ENCODE data around the gene DGKG. TPM values are rescaled to one million over a fixed set of nuclear protein-coding genes. Genes with fewer than 3 reads are reported as not detected.

DGKG gene
- total RNA-seq, 2 experiments from 2014 or later, result not detected

GRCh38 chr3:186133980-186134379 is 228.1 kb downstream of the DGKG start:
- Histone ChIP-seq H3K4me1 (ENCODE audit: insufficient read depth, low read length) (no peaks in the 10 kb centered on the region), H3K36me3 (ENCODE audit: insufficient read depth, low read length) (no peaks in the 10 kb centered on the region), H3K9me3 (ENCODE audit: control insufficient read depth in 1 of 2, insufficient read depth in 1 of 2, low read length in 2 of 2) (no peaks in the 10 kb centered on the region), H3K27me3 (ENCODE audit: control insufficient read depth in 1 of 2, insufficient read depth in 2 of 2, low read length in 2 of 2) (no peaks in the 10 kb centered on the region), H3K4me3 (ENCODE audit: low read length) (no peak overlapping the region), H3K27ac (ENCODE audit: low read depth in 1 of 2, low read length in 2 of 2) (no peak overlapping the region)
- Mint-ChIP-seq H3K4me3 (no peak overlapping the region), H3K36me3 (ENCODE audit: low read depth) (no peaks in the 10 kb centered on the region), H3K27ac (no peak overlapping the region), H3K4me1 (ENCODE audit: low read depth) (no peaks in the 10 kb centered on the region), H3K9me3 (no peaks in the 10 kb centered on the region), H3K27me3 (peaks cover 11% of the 10 kb centered on the region)
- no peak for ATAC-seq (ENCODE audit: poor library complexity)
- ChIA-PET POLR2A (no interaction called here), CTCF (no interaction called here)
- no peak for TF ChIP-seq CTCF (IDR thresholded peaks at IDR 0.05)
- intact Hi-C loops (cut with DNase I, micrococcal nuclease), result no loop called here
- no peak for DNase-seq

- H3K27me3 ChIP-seq (ENCODE audit: control insufficient read depth in 1 of 2, insufficient read depth in 2 of 2, low read length in 2 of 2), result no peaks in the 10 kb centered on the region
- H3K27me3 Mint-ChIP-seq, result peaks cover 11% of the 10 kb centered on the region
- TF ChIP-seq CTCF (IDR thresholded peaks at IDR 0.05), result no peak
- H3K36me3 Mint-ChIP-seq (ENCODE audit: low read depth), result no peaks in the 10 kb centered on the region
- ChIA-PET POLR2A (no interaction called here), CTCF (no interaction called here)
- no peak overlapping the region for H3K27ac ChIP-seq (ENCODE audit: low read depth in 1 of 2, low read length in 2 of 2)
- H3K4me1 ChIP-seq (ENCODE audit: insufficient read depth, low read length), result no peaks in the 10 kb centered on the region
- no peaks in the 10 kb centered on the region for H3K36me3 ChIP-seq (ENCODE audit: insufficient read depth, low read length)
- no peak overlapping the region for H3K4me3 Mint-ChIP-seq
- H3K9me3 ChIP-seq (ENCODE audit: control insufficient read depth in 1 of 2, insufficient read depth in 1 of 2, low read length in 2 of 2), result no peaks in the 10 kb centered on the region
- intact Hi-C loops (cut with DNase I, micrococcal nuclease), result no loop called here
- ATAC-seq (ENCODE audit: poor library complexity), result no peak
- no peaks in the 10 kb centered on the region for H3K9me3 Mint-ChIP-seq
- DNase-seq, result no peak
- H3K4me1 Mint-ChIP-seq (ENCODE audit: low read depth), result no peaks in the 10 kb centered on the region
- no peak overlapping the region for H3K4me3 ChIP-seq (ENCODE audit: low read length)
- no peak overlapping the region for H3K27ac Mint-ChIP-seq
Observed at GRCh38 chr3:186132487-186132886, 229.5 kb downstream of the DGKG start.

- POLR2A ChIA-PET, result no interaction called here
- Histone ChIP-seq H3K27me3 (ENCODE audit: control insufficient read depth in 1 of 2, insufficient read depth in 2 of 2, low read length in 2 of 2) (no peaks in the 10 kb centered on the region), H3K36me3 (ENCODE audit: insufficient read depth, low read length) (no peaks in the 10 kb centered on the region), H3K4me3 (ENCODE audit: low read length) (no peak overlapping the region), H3K9me3 (ENCODE audit: control insufficient read depth in 1 of 2, insufficient read depth in 1 of 2, low read length in 2 of 2) (no peaks in the 10 kb centered on the region), H3K4me1 (ENCODE audit: insufficient read depth, low read length) (no peaks in the 10 kb centered on the region), H3K27ac (ENCODE audit: low read depth in 1 of 2, low read length in 2 of 2) (no peak overlapping the region)
- Mint-ChIP-seq H3K27me3 (peaks cover 14% of the 10 kb centered on the region), H3K4me3 (no peak overlapping the region), H3K27ac (no peak overlapping the region), H3K4me1 (ENCODE audit: low read depth) (no peaks in the 10 kb centered on the region), H3K36me3 (ENCODE audit: low read depth) (no peaks in the 10 kb centered on the region), H3K9me3 (no peaks in the 10 kb centered on the region)
- CTCF ChIA-PET, result no interaction called here
- intact Hi-C loops (cut with DNase I, micrococcal nuclease), result no loop called here
- no peak for ATAC-seq (ENCODE audit: poor library complexity)
- no peak for DNase-seq
- no peak for TF ChIP-seq CTCF (IDR thresholded peaks at IDR 0.05)
Observed at GRCh38 chr3:186129206-186129605, 232.8 kb downstream of the DGKG start.
